D341Med (cell line): ENCODE results near the gene GSTM4.
"Not testable (repeated sequence)": the region's sequence is repeated elsewhere in the genome, so short reads cannot be mapped to it uniquely, and the experiment has no call there.

Experiments
- DNase-seq: peaks from one replicate; pipeline ENCODE4 v3.0.0; 2012; ENCODE audit warnings: low spot score

GSTM4 gene

GRCh38 chr1:109704173-109704572 lies 48.3 kb downstream of the GSTM4 start:
- no peak for DNase-seq

- DNase-seq: no peak
Measured at GRCh38 chr1:109705411-109705810, 49.5 kb downstream of the GSTM4 start.

DNA sequence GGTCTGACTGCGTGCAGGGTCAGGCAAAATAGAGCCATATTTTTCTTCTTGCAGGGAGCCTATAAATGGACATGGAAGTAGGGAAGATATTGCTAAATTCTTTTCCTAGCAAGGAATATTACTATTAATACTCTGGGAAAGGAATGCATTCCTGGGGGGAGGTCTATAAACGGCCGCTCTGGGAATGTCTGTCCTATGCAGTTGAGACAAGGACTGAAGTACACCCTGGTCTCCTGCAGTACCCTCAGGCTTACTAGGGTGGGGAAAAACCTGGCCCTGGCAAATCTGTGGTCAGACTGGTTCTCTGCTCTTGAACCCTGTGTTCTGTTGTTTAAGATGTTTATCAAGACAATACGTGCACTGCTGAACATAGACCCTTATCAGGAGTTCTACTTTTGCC lies 53.0 kb downstream of the GSTM4 start:
- DNase-seq: not testable (repeated sequence)

GRCh38 chr1:109709822-109710221 lies 53.9 kb downstream of the GSTM4 start:
- not testable (repeated sequence) for DNase-seq
